Measurements from ENCODE around the gene ABTB2. TPM values are rescaled to one million over a fixed set of nuclear protein-coding genes. Genes with fewer than 3 reads are reported as not detected.

The ABTB2 gene
- total RNA-seq, 1 experiment from 2014 or later, result 0.53 TPM

GRCh38 chr11:34168642-34169420, 189.0 kb downstream of the ABTB2 start:
- Histone ChIP-seq H3K4me1 (replicated peaks) (no peaks in the 10 kb centered on the region; the same call in 1 of the 2 replicates), H3K27me3 (replicated peaks) (no peaks in the 10 kb centered on the region), H3K36me3 (no peaks in the 10 kb centered on the region), H3K4me3 (no peak overlapping the region), H3K9me3 (replicated peaks) (no peaks in the 10 kb centered on the region), H3K27ac (no peak overlapping the region)
- no peak for DNase-seq (ENCODE audit: low read depth in 1 of 2, low spot score in 2 of 2)

GRCh38 chr11:34167961-34168360, 189.8 kb downstream of the ABTB2 start:
- Histone ChIP-seq H3K27ac (no peak overlapping the region), H3K27me3 (replicated peaks) (no peaks in the 10 kb centered on the region), H3K9me3 (replicated peaks) (no peaks in the 10 kb centered on the region), H3K4me3 (no peak overlapping the region), H3K4me1 (replicated peaks) (no peaks in the 10 kb centered on the region), H3K36me3 (no peaks in the 10 kb centered on the region)
- DNase-seq (ENCODE audit: low read depth in 1 of 2, low spot score in 2 of 2), result no peak

GRCh38 chr11:34166806-34167740, 190.7 kb downstream of the ABTB2 start:
- no peak for DNase-seq (ENCODE audit: low read depth in 1 of 2, low spot score in 2 of 2)

DNA sequence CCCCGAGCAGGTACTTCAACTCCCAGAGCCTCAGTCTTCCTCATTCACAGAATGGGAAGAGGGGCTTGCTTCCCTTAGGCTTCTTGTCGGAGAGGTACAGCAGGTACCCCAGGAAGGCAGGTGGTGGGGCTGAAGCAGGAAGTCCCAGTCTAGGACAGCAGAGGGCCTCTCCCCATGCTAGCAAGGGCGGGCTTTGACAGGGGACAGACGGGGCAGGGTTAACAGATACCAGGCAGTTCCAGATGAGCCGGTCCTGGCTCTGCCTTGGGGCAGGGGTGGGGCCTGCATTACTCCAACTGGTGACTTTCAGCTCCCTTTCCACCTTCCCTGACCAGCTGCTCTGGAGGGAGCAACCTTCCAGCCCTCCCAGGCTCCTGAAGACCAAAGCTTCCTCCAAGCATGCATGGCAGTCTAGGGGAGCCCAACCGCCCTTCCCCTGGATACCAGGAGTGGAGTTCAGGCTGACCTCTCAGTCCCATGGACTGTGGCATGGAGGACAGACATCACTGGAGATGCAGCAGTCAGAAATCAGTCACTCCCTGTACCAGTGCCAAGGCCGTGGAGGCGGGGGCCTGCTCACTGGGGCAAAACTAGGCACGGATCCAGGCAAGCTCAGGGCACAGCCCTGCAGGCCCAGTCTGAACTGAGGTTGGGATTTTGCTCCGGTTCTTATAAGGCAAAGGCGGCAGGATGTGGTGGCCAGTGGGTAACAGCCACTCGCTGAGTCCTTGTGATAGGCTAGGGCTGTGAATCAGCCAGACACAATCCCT, 191.8 kb downstream of the ABTB2 start:
- no peaks in the 10 kb centered on the region for H3K9me3 ChIP-seq (replicated peaks)
- H3K27ac ChIP-seq, result no peak overlapping the region
- H3K36me3 ChIP-seq, result no peaks in the 10 kb centered on the region
- no peaks in the 10 kb centered on the region for H3K4me1 ChIP-seq (replicated peaks)
- H3K4me3 ChIP-seq, result no peak overlapping the region
- no peaks in the 10 kb centered on the region for H3K27me3 ChIP-seq (replicated peaks)
- no peak for DNase-seq (ENCODE audit: low read depth in 1 of 2, low spot score in 2 of 2)

More at GRCh38 chr11:34166806-34167740, 190.7 kb downstream of the ABTB2 start:
- no peaks in the 10 kb centered on the region for H3K9me3 ChIP-seq (replicated peaks)
- no peak overlapping the region for H3K27ac ChIP-seq
- H3K4me1 ChIP-seq (replicated peaks), result no peaks in the 10 kb centered on the region
- H3K36me3 ChIP-seq, result no peaks in the 10 kb centered on the region
- no peak overlapping the region for H3K4me3 ChIP-seq
- H3K27me3 ChIP-seq (replicated peaks), result no peaks in the 10 kb centered on the region

GRCh38 chr11:34165121-34165520, 192.7 kb downstream of the ABTB2 start:
- Histone ChIP-seq H3K4me3 (no peak overlapping the region), H3K36me3 (no peaks in the 10 kb centered on the region), H3K27ac (no peak overlapping the region), H3K9me3 (replicated peaks) (no peaks in the 10 kb centered on the region), H3K4me1 (replicated peaks) (no peaks in the 10 kb centered on the region), H3K27me3 (replicated peaks) (no peaks in the 10 kb centered on the region)
- no peak for DNase-seq (ENCODE audit: low read depth in 1 of 2, low spot score in 2 of 2)

DNA sequence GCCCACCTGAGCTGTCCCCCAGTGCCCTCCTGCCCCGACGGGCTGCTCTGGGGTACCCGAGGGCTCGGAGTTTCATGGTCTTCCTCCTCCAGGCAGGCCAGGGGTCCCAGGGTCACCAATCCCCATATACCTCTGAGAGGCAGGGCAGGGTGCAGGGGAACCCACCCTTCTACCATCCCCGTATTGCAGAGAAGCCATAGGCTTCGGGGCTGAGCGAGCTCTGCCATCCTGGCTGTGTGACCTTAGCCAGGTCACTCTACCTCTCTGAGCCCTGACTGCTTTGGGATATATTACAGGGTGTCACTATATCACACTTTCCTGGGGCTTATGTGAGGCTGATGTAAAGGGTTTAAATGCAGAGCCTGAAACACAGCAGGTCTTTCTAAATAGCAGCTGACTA, 195.0 kb downstream of the ABTB2 start:
- DNase-seq (ENCODE audit: low read depth in 1 of 2, low spot score in 2 of 2), result no peak
- no peaks in the 10 kb centered on the region for H3K36me3 ChIP-seq
- H3K27ac ChIP-seq, result no peak overlapping the region
- H3K4me3 ChIP-seq, result no peak overlapping the region
- no peaks in the 10 kb centered on the region for H3K9me3 ChIP-seq (replicated peaks)
- H3K4me1 ChIP-seq (replicated peaks), result no peaks in the 10 kb centered on the region
- H3K27me3 ChIP-seq (replicated peaks), result no peaks in the 10 kb centered on the region

DNA sequence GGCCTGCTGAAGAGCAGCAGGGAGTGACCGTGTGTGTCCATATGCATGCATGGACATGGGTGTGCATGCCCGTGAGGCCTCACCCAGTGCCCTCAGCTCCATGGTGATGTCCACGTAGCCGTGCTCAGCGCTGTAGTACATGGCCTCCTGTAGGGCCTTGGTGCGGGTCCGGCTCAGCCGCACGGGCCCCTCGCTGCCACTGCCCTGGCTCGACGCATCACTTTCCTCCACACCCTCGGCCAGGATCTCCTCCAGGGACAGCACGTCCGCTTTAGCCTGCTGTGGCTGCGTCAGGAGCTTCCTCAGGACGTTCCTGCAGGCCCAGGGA, 195.4 kb downstream of the ABTB2 start:
- Histone ChIP-seq H3K27me3 (replicated peaks) (no peaks in the 10 kb centered on the region), H3K4me1 (replicated peaks) (no peaks in the 10 kb centered on the region), H3K27ac (no peak overlapping the region), H3K36me3 (no peaks in the 10 kb centered on the region), H3K9me3 (replicated peaks) (no peaks in the 10 kb centered on the region), H3K4me3 (no peak overlapping the region)
- no peak for DNase-seq (ENCODE audit: low read depth in 1 of 2, low spot score in 2 of 2)

DNA sequence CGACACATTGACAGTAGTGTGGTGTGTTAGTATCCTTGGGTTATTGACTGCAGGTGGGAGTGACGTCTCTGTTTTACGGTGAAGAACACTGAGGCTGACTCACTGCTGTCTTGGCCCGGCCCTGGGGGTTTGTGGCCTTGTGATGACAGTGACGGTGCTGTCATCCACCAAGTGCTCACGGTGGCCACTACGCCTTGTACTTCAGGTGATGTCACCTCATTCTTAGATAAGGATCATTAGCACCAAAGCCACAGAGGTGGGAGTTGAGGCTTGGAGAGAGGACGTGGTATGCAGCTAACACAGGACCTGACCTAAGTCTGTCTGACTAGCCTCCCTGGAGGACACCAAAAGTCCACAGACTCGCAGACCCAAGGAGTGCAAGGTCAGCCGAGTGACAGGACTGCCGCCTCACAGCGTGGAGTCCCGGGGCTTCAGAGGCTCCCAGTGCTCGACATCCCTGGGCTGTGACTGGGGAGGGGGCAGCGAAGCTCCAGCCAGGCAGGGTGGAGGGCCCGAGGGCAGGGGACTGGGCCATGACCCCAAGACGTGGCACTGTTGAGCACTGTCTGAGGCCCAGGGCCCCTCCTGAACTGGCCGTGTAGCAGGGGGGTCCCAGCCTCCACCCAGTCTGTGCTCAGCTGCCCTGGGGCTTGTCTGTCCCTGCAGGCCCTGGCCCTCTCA, 195.9 kb downstream of the ABTB2 start:
- Histone ChIP-seq H3K4me1 (replicated peaks) (no peaks in the 10 kb centered on the region), H3K27ac (no peak overlapping the region), H3K36me3 (no peaks in the 10 kb centered on the region), H3K27me3 (replicated peaks) (no peaks in the 10 kb centered on the region), H3K9me3 (replicated peaks) (no peaks in the 10 kb centered on the region), H3K4me3 (no peak overlapping the region)
- DNase-seq (ENCODE audit: low read depth in 1 of 2, low spot score in 2 of 2), result no peak

GRCh38 chr11:34161361-34161760, 196.4 kb downstream of the ABTB2 start:
- Histone ChIP-seq H3K4me3 (no peak overlapping the region), H3K27me3 (replicated peaks) (no peaks in the 10 kb centered on the region), H3K9me3 (replicated peaks) (no peaks in the 10 kb centered on the region), H3K36me3 (no peaks in the 10 kb centered on the region), H3K27ac (no peak overlapping the region), H3K4me1 (replicated peaks) (no peaks in the 10 kb centered on the region)
- DNase-seq (ENCODE audit: low read depth in 1 of 2, low spot score in 2 of 2), result no peak

- Histone ChIP-seq H3K27ac (no peak overlapping the region), H3K9me3 (replicated peaks) (no peaks in the 10 kb centered on the region), H3K4me3 (no peak overlapping the region), H3K4me1 (replicated peaks) (no peaks in the 10 kb centered on the region), H3K27me3 (replicated peaks) (no peaks in the 10 kb centered on the region), H3K36me3 (no peaks in the 10 kb centered on the region)
- no peak for DNase-seq (ENCODE audit: low read depth in 1 of 2, low spot score in 2 of 2)
These were observed 197.0 kb downstream of the ABTB2 start for GRCh38 chr11:34160791-34161190.

DNA sequence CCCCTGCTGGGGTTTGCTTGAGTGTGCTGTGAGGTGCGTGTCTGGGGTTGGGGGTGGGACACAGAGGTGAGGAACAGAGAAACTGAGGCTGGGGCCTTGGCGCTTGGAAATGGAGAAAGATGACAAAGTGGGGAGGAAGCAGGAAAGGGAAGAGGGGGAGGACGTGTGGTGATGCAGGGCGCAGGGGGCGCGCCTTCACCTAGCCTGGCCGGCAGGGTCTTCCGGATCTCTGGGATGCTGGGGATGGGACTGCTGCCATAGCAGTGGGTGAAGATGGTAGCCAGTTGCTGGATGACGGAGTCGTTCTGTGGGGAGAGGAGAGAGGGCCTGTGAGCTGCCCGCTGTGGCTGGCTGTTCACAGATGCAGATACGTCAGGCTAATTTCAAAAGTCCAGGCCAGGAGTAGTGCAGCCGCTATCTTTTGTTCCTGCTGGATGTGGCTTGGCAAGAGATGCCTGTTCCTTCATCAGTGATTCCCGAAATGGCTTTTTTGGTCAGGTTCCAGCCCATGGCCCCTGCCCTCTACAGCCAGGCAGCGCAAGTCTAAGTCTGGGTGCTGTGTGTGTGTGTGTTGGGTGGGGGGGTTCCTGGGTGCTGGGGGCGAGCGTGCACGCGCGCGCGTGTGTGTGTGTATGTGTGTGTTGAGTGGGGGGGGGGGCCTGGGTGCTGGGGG, 197.6 kb downstream of the ABTB2 start:
- no peak overlapping the region for H3K4me3 ChIP-seq
- no peak for DNase-seq (ENCODE audit: low read depth in 1 of 2, low spot score in 2 of 2)
- H3K4me1 ChIP-seq (replicated peaks), result no peaks in the 10 kb centered on the region
- H3K27me3 ChIP-seq (replicated peaks), result no peaks in the 10 kb centered on the region
- no peaks in the 10 kb centered on the region for H3K36me3 ChIP-seq
- no peak overlapping the region for H3K27ac ChIP-seq
- H3K9me3 ChIP-seq (replicated peaks), result no peaks in the 10 kb centered on the region

GRCh38 chr11:34158661-34159060, 199.1 kb downstream of the ABTB2 start:
- DNase-seq (ENCODE audit: low read depth in 1 of 2, low spot score in 2 of 2), result no peak
- H3K36me3 ChIP-seq, result no peaks in the 10 kb centered on the region
- H3K27me3 ChIP-seq (replicated peaks), result no peaks in the 10 kb centered on the region
- no peak overlapping the region for H3K4me3 ChIP-seq
- no peaks in the 10 kb centered on the region for H3K9me3 ChIP-seq (replicated peaks)
- H3K27ac ChIP-seq, result no peak overlapping the region
- no peaks in the 10 kb centered on the region for H3K4me1 ChIP-seq (replicated peaks)

DNA sequence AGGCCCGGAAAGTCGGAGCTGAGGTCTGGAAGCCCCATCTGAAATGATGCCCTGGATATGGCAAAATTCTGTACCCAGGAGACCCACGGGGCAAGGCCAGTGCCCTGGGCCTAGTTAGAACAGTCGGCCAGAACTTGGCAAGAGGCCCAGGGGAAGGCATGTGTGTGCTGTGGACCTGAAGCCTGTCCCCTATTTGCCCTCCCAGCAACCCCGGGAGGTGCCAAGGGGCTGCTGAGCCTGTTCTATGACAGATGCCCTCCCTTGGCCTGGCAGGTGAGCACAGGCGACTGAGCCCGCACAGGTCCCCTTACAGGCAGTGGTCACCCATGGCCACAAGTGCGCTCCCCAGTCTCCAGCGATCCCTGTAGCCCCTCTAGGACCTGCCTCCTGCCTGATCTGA, 200.6 kb downstream of the ABTB2 start:
- H3K36me3 ChIP-seq, result no peaks in the 10 kb centered on the region
- no peaks in the 10 kb centered on the region for H3K9me3 ChIP-seq (replicated peaks)
- DNase-seq (ENCODE audit: low read depth in 1 of 2, low spot score in 2 of 2), result no peak
- H3K4me1 ChIP-seq (replicated peaks), result no peaks in the 10 kb centered on the region
- H3K27me3 ChIP-seq (replicated peaks), result no peaks in the 10 kb centered on the region
- no peak overlapping the region for H3K27ac ChIP-seq
- no peak overlapping the region for H3K4me3 ChIP-seq

Measured in SJSA1 (cell line).